Measurements from ENCODE around the gene KIF5C. TPM values are rescaled to one million over a fixed set of nuclear protein-coding genes. Genes with fewer than 3 reads are reported as not detected.

KIF5C gene
- total and polyA plus RNA-seq, 2 donors (not counting 1 experiment from before 2014, with no cell fraction given), result 1.9 to 6.1 TPM

DNA sequence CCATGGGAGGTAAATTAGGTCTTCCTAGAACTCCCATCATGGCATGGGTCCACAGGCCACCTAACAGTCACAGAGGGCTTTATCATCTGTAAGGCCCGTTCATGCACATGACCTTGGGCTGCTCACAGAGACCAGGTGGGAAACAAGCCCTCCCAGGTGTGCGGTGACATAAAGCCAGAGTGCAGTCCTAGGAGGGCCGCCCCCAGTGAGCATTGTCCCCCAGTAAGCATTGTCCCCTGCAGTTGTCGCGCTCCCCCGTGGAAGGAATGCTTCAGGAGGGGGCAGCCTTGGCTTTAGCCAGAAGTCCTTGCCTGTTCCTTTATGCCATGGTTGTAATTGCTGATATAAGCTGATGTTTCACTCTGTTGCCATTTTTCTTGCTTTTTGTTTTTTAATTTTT lies 121.8 kb downstream of the KIF5C start:
- H3K79me2 ChIP-seq (ENCODE audit: control insufficient read depth, insufficient read depth, low read length), result no peaks in the 10 kb centered on the region
- WGBS (ENCODE audit: insufficient coverage), result 94% methylated on average over 6 of the region's 6 CpGs
- no peak for DNase-seq
- no peak overlapping the region for H2AFZ ChIP-seq (ENCODE audit: insufficient read depth, low read depth, low read length, poor library complexity, severe bottlenecking)
- no peak overlapping the region for H3K27ac ChIP-seq (ENCODE audit: low read length in 2 of 2)
- TF ChIP-seq, protein P1, sequence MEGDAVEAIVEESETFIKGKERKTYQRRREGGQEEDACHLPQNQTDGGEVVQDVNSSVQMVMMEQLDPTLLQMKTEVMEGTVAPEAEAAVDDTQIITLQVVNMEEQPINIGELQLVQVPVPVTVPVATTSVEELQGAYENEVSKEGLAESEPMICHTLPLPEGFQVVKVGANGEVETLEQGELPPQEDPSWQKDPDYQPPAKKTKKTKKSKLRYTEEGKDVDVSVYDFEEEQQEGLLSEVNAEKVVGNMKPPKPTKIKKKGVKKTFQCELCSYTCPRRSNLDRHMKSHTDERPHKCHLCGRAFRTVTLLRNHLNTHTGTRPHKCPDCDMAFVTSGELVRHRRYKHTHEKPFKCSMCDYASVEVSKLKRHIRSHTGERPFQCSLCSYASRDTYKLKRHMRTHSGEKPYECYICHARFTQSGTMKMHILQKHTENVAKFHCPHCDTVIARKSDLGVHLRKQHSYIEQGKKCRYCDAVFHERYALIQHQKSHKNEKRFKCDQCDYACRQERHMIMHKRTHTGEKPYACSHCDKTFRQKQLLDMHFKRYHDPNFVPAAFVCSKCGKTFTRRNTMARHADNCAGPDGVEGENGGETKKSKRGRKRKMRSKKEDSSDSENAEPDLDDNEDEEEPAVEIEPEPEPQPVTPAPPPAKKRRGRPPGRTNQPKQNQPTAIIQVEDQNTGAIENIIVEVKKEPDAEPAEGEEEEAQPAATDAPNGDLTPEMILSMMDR (IDR thresholded peaks at IDR 0.05), result no peak
- TF ChIP-seq EZH2 (IDR thresholded peaks at IDR 0.05; ENCODE audit: borderline replicate concordance, insufficient read depth, low read depth, low read length, poor library complexity, severe bottlenecking), result no peak
- H3K4me3 Mint-ChIP-seq, result no peak overlapping the region
- ChIA-PET CTCF (no interaction called here), POLR2A (no interaction called here)
- H3K9me3 ChIP-seq (ENCODE audit: control extremely low read depth in 1 of 3, control insufficient read depth in 2 of 3, insufficient read depth in 1 of 3, low read length in 2 of 3), result no peaks in the 10 kb centered on the region
- no peaks in the 10 kb centered on the region for H3K4me1 ChIP-seq (ENCODE audit: control insufficient read depth in 2 of 2, insufficient read depth in 2 of 2, low read length in 2 of 2)
- H3K27ac Mint-ChIP-seq, result no peak overlapping the region
- peaks cover 6% of the 10 kb centered on the region for H3K27me3 Mint-ChIP-seq
- H4K20me1 ChIP-seq (ENCODE audit: control insufficient read depth, insufficient read depth, low read length, poor library complexity, severe bottlenecking), result no peaks in the 10 kb centered on the region
- no peak for ATAC-seq (ENCODE audit: low read depth)
- H3K4me2 ChIP-seq (replicated peaks; ENCODE audit: low read depth, low read length, poor library complexity, severe bottlenecking), result no peak overlapping the region
- H3K36me3 ChIP-seq (replicated peaks in 1 of 2; ENCODE audit: control extremely low read depth in 1 of 2, control insufficient read depth in 1 of 2, extremely low read depth in 1 of 2, insufficient read depth in 2 of 2, low read length in 1 of 2), result no peaks in the 10 kb centered on the region
- H3K4me1 Mint-ChIP-seq, result no peaks in the 10 kb centered on the region
- H3K4me3 ChIP-seq (ENCODE audit: control extremely low read depth in 1 of 5, extremely low read depth in 1 of 5, insufficient read depth in 1 of 5, low read depth in 2 of 5, low read length in 4 of 5), result no peak overlapping the region
- no peaks in the 10 kb centered on the region for H3K27me3 ChIP-seq (replicated peaks in 1 of 4; ENCODE audit: control extremely low read depth in 1 of 4, control insufficient read depth in 3 of 4, insufficient read depth in 4 of 4, low read length in 3 of 4)
- no peaks in the 10 kb centered on the region for H3K9me3 Mint-ChIP-seq (ENCODE audit: insufficient read depth)
- H3K9ac ChIP-seq (ENCODE audit: low read length), result no peak overlapping the region
- intact Hi-C loops (cut with micrococcal nuclease), result no loop called here

DNA sequence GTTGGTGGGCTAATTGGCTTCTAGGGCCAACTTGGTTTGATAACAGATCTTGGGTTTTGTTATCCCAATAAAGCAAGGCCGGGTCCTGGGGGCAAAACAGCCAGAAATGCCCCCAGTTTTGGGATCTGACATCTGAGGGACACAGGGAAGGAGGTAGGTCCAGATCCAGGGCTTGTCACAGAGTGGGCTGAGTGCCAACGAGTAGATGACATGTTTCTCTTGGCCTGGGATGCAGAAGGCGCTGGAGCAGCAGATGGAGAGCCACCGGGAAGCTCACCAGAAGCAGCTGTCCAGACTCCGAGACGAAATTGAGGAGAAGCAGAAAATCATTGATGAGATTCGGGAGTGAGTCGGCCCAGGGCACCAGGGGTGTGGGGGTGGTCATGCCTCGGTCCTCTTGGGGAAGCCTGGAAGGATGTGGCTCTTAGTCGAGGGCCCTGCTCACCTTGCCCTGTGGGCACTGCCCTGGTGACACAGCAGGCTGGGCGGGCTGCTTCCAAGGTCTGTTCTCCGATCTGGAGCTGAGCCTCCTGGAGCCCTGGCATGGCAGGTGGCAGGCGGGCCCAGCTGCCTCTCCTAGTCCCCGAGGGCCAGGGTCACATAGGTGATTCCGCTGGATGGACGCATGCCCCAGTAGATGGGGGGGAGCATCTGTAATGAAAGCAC lies 123.3 kb downstream of the KIF5C start:
- ChIA-PET CTCF (interaction anchor here (0.7 kb wide), 1 partner anchor 102 kb away, joined by 5 read pairs; no protein-coding TSS in a partner anchor), POLR2A (no interaction called here)
- H3K27me3 ChIP-seq (replicated peaks in 1 of 4; ENCODE audit: control extremely low read depth in 1 of 4, control insufficient read depth in 3 of 4, insufficient read depth in 4 of 4, low read length in 3 of 4), result no peaks in the 10 kb centered on the region
- no peaks in the 10 kb centered on the region for H3K79me2 ChIP-seq (ENCODE audit: control insufficient read depth, insufficient read depth, low read length)
- no peak overlapping the region for H3K4me3 Mint-ChIP-seq
- no peak overlapping the region for H3K27ac ChIP-seq (ENCODE audit: low read length in 2 of 2)
- no peak overlapping the region for H3K4me3 ChIP-seq (ENCODE audit: control extremely low read depth in 1 of 5, extremely low read depth in 1 of 5, insufficient read depth in 1 of 5, low read depth in 2 of 5, low read length in 4 of 5)
- H3K9ac ChIP-seq (ENCODE audit: low read length), result no peak overlapping the region
- no peaks in the 10 kb centered on the region for H3K9me3 Mint-ChIP-seq (ENCODE audit: insufficient read depth)
- intact Hi-C loops (cut with micrococcal nuclease), result no loop called here
- ATAC-seq (ENCODE audit: low read depth) (no peak), DNase-seq (no peak)
- H3K4me1 Mint-ChIP-seq, result no peaks in the 10 kb centered on the region
- H3K4me2 ChIP-seq (replicated peaks; ENCODE audit: low read depth, low read length, poor library complexity, severe bottlenecking), result no peak overlapping the region
- H3K36me3 ChIP-seq (replicated peaks in 1 of 2; ENCODE audit: control extremely low read depth in 1 of 2, control insufficient read depth in 1 of 2, extremely low read depth in 1 of 2, insufficient read depth in 2 of 2, low read length in 1 of 2), result no peaks in the 10 kb centered on the region
- TF ChIP-seq EZH2 (IDR thresholded peaks at IDR 0.05; ENCODE audit: borderline replicate concordance, insufficient read depth, low read depth, low read length, poor library complexity, severe bottlenecking), result no peak
- TF ChIP-seq, protein P1 (IDR thresholded peaks at IDR 0.05), result no peak
- no peaks in the 10 kb centered on the region for H3K4me1 ChIP-seq (ENCODE audit: control insufficient read depth in 2 of 2, insufficient read depth in 2 of 2, low read length in 2 of 2)
- H3K9me3 ChIP-seq (ENCODE audit: control extremely low read depth in 1 of 3, control insufficient read depth in 2 of 3, insufficient read depth in 1 of 3, low read length in 2 of 3), result no peaks in the 10 kb centered on the region
- 89% methylated on average over 12 of the region's 16 CpGs for WGBS (ENCODE audit: insufficient coverage)
- H3K27ac Mint-ChIP-seq, result no peak overlapping the region
- peaks cover 6% of the 10 kb centered on the region for H3K27me3 Mint-ChIP-seq
- no peaks in the 10 kb centered on the region for H4K20me1 ChIP-seq (ENCODE audit: control insufficient read depth, insufficient read depth, low read length, poor library complexity, severe bottlenecking)
- no peak overlapping the region for H2AFZ ChIP-seq (ENCODE audit: insufficient read depth, low read depth, low read length, poor library complexity, severe bottlenecking)

Measured in B cell (primary cell).